ENCODE results near the gene RASGEF1B. TPM values are rescaled to one million over a fixed set of nuclear protein-coding genes. Genes with fewer than 3 reads are reported as not detected.

Gene RASGEF1B
- total RNA-seq, 6 experiments from 2014 or later, result 22.9 to 51.9 (median 25.8) TPM

DNA sequence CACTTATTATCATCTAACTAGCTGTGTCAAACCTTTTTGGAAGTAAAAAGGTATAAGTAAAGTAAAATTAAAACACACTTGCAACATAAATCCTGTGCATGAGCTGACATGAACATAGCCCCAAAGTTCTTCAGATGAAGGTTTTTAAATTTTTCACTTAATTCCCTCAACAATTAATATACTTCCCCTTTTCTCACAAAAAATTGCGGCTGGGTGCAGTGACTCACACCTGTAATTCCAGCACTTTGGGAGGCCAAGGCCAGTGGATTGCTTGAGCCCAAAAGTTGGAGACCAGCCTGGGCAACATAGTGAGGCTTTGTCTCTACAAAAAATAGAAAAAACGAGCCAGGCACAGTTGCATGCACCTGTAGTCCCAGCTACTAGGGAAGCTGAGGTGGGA, 16.8 kb downstream of the RASGEF1B start:
- TF ChIP-seq, protein P1, sequence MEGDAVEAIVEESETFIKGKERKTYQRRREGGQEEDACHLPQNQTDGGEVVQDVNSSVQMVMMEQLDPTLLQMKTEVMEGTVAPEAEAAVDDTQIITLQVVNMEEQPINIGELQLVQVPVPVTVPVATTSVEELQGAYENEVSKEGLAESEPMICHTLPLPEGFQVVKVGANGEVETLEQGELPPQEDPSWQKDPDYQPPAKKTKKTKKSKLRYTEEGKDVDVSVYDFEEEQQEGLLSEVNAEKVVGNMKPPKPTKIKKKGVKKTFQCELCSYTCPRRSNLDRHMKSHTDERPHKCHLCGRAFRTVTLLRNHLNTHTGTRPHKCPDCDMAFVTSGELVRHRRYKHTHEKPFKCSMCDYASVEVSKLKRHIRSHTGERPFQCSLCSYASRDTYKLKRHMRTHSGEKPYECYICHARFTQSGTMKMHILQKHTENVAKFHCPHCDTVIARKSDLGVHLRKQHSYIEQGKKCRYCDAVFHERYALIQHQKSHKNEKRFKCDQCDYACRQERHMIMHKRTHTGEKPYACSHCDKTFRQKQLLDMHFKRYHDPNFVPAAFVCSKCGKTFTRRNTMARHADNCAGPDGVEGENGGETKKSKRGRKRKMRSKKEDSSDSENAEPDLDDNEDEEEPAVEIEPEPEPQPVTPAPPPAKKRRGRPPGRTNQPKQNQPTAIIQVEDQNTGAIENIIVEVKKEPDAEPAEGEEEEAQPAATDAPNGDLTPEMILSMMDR (IDR thresholded peaks at IDR 0.05), result no peak
- no peak for TF ChIP-seq POLR2A (IDR thresholded peaks at IDR 0.05)
- DNase-seq (no peak), ATAC-seq (no peak)
- Histone ChIP-seq H3K27me3 (no peaks in the 10 kb centered on the region), H3K4me1 (no peaks in the 10 kb centered on the region), H3K9me3 (no peaks in the 10 kb centered on the region), H3K4me3 (no peak overlapping the region), H3K36me3 (peaks cover 0 to 94% (median 54%) of the 10 kb centered on the region in 4 donors), H3K27ac (no peak overlapping the region)
- intact Hi-C loops (cut with DNase I), result no loop called here
- 62% methylated on average over 2 of the region's 2 CpGs for WGBS (ENCODE audit: insufficient coverage, low coverage, low lambda C conversion rate, missing lambda C conversion rate)

- no peaks in the 10 kb centered on the region for H3K27me3 ChIP-seq
- WGBS (ENCODE audit: insufficient coverage, low coverage, low lambda C conversion rate, missing lambda C conversion rate), result 39% methylated on average over 5 of the region's 5 CpGs
- intact Hi-C loops (cut with DNase I), result no loop called here
- DNase-seq (no peak), ATAC-seq (peak in 1 of 4 donors; percentile 16)
- H3K27ac ChIP-seq, result no peak overlapping the region
- H3K9me3 ChIP-seq, result no peaks in the 10 kb centered on the region
- no peak for TF ChIP-seq POLR2A (IDR thresholded peaks at IDR 0.05)
- TF ChIP-seq, protein P1 (IDR thresholded peaks at IDR 0.05), result no peak
- no peak overlapping the region for H3K4me3 ChIP-seq
- H3K36me3 ChIP-seq, result peaks cover 0 to 98% (median 57%) of the 10 kb centered on the region in 4 donors
- H3K4me1 ChIP-seq, result no peaks in the 10 kb centered on the region
Observed at GRCh38 chr4:81454499-81454898, 17.2 kb downstream of the RASGEF1B start.

DNA sequence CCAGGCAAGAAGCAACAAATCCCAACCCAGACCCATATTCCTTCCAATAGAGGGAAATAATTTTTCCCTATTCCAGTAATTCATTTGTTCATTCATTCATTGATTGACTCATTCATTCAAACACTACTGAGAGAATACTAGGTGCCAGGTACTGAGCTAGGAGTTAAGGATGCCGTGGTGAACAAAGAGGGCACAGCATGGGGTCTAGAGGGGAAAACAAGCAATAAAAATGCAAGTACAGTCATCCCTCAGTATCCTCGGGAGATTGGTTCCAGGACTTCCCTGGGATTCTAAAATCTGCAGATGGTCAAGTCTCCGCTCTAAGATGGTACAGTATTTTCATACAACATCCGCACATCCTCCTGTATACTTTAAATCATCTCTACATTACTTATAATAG, 18.7 kb downstream of the RASGEF1B start:
- 94% methylated on average over 4 of the region's 4 CpGs for WGBS (ENCODE audit: insufficient coverage, low coverage, low lambda C conversion rate, missing lambda C conversion rate)
- peaks cover 0 to 10% (median under 1%) of the 10 kb centered on the region in 4 donors for H3K4me1 ChIP-seq
- no peaks in the 10 kb centered on the region for H3K9me3 ChIP-seq
- no peak for ATAC-seq
- H3K36me3 ChIP-seq, result peaks cover 0 to 98% (median 56%) of the 10 kb centered on the region in 4 donors
- no peak for TF ChIP-seq POLR2A (IDR thresholded peaks at IDR 0.05)
- TF ChIP-seq, protein P1 (IDR thresholded peaks at IDR 0.05), result no peak
- no peak for DNase-seq
- H3K27me3 ChIP-seq, result no peaks in the 10 kb centered on the region
- H3K27ac ChIP-seq, result no peak overlapping the region
- intact Hi-C loops (cut with DNase I), result no loop called here
- H3K4me3 ChIP-seq, result no peak overlapping the region

DNA sequence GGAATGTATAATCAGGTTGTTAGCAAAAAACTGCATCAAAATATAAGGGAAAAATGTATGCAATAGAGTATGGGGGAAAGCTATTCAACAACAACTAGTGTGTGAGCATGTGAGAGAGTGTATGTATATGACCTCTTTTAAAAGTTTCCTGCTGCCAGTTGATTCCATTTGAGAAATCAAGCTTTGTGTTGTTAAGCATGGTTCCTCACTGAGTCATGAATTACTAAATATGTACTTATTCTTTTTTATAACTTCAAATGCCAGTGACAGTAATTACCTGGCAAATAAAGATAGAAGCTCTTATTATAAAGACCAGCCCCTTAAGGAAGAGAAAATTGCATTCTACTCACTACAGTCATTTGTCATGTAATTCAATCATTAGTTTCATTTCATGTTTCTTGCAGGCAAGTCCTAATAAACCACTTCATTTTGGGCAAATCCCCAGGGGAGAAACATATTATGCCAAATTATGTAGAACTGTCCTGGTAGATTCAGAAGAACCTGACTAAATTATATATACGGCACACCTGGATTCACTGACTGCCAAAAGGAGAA, 19.2 kb downstream of the RASGEF1B start:
- no peak for ATAC-seq
- no peak for DNase-seq
- 88% methylated on average over 1 of the region's 1 CpG for WGBS (ENCODE audit: insufficient coverage, low coverage, low lambda C conversion rate, missing lambda C conversion rate)
- Histone ChIP-seq H3K27me3 (no peaks in the 10 kb centered on the region), H3K4me1 (peaks cover 0 to 13% (median 3%) of the 10 kb centered on the region in 4 donors), H3K9me3 (no peaks in the 10 kb centered on the region), H3K27ac (no peak overlapping the region), H3K4me3 (no peak overlapping the region), H3K36me3 (peaks cover 0 to 98% (median 56%) of the 10 kb centered on the region in 4 donors)
- intact Hi-C loops (cut with DNase I), result no loop called here
- no peak for TF ChIP-seq POLR2A (IDR thresholded peaks at IDR 0.05)
- TF ChIP-seq, protein P1 (IDR thresholded peaks at IDR 0.05), result no peak

Data from right lobe of liver (tissue), 6 donors.